Large intestine (tissue), 12 donors: ENCODE data around the gene REG1A. TPM values are rescaled to one million over a fixed set of nuclear protein-coding genes. Genes with fewer than 3 reads are reported as not detected.

Experiments
- DNase-seq, 2 donors: peaks; one replicate each; pipeline versions ENCODE4 v3.0.0 to v3.0.0-alpha.2; 2013
- H3K27ac ChIP-seq: one replicate; pipeline ENCODE4 v1.5.1; 2013; ENCODE audit warnings: low read length
- H3K27me3 ChIP-seq: 2 replicates; pipeline ENCODE4 v1.6.1; 2013; ENCODE audit warnings: low read length; ENCODE audit not compliant: control insufficient read depth, insufficient read depth
- H3K36me3 ChIP-seq: 2 replicates; pipeline ENCODE4 v1.6.1; 2013; ENCODE audit warnings: low read length; ENCODE audit not compliant: control insufficient read depth, insufficient read depth
- H3K4me1 ChIP-seq: one replicate; pipeline ENCODE4 v1.6.1; 2013; ENCODE audit warnings: low read length; ENCODE audit not compliant: control insufficient read depth, insufficient read depth
- H3K4me3 ChIP-seq: one replicate; pipeline ENCODE4 v1.5.1; 2013; ENCODE audit warnings: low read length
- H3K9me3 ChIP-seq: one replicate; pipeline ENCODE4 v1.6.1; 2013; ENCODE audit warnings: mild to moderate bottlenecking, low read depth, low read length, moderate library complexity; ENCODE audit not compliant: control insufficient read depth
- WGBS: methylation state at CpG from one replicate; pipeline ENCODE4 v1.1.5; 2013; ENCODE audit warnings: low lambda C conversion rate; ENCODE audit not compliant: insufficient coverage; 5-methylcytosine and 5-hydroxymethylcytosine counted together
- long read RNA-seq, 11 donors: transcript quantifications; one replicate each; lab custom pipeline, GENCODE V29; 2026
- polyA plus RNA-seq: library from polyadenylated mRNA; unstranded; fragments of 120-200 nt; gene quantifications from one replicate; pipeline ENCODE4 v1.2.1, GENCODE V29; 2013

The REG1A gene
- 2.5 TPM for polyA plus RNA-seq
- long read RNA-seq, donor 1: 0 reads
- long read RNA-seq, donor 2: 0 reads
- long read RNA-seq, donor 3: 0 reads
- long read RNA-seq, donor 4: 0 reads
- long read RNA-seq, donor 5: 0 reads
- long read RNA-seq, donor 6, partial matches to known transcripts: 0 of 1 reads
- long read RNA-seq, donor 6, other reads (novel, unspliced or antisense): 0 of 1 reads
- long read RNA-seq, donor 7: 0 reads
- long read RNA-seq, donor 8, partial matches to known transcripts: 0 of 2 reads
- long read RNA-seq, donor 8, other reads (novel, unspliced or antisense): 0 of 2 reads
- long read RNA-seq, donor 9, partial matches to known transcripts: 0 of 1 reads
- long read RNA-seq, donor 9, other reads (novel, unspliced or antisense): 0 of 1 reads
- long read RNA-seq, donor 10, partial matches to known transcripts: 0 of 1 reads
- long read RNA-seq, donor 10, other reads (novel, unspliced or antisense): 0 of 1 reads
- long read RNA-seq, donor 11: 0 reads

GRCh38 chr2:79120194-79120713, at the start of gene REG1A:
TSS of gene REG1A (plus strand) at chr2:79120488. CDS start at chr2:79120862, 374 bp downstream.
- no peak for DNase-seq
- WGBS: no CpG with 5 or more reads among the region's 6 CpGs
- no peak within 1 kb of the TSS for H3K27ac ChIP-seq

GRCh38 chr2:79071078-79071477, 49.2 kb upstream of the REG1A start:
- H3K4me1 ChIP-seq: no peaks in the 10 kb centered on the region
- no peak overlapping the region for H3K27ac ChIP-seq
- no peak overlapping the region for H3K4me3 ChIP-seq
- no peaks in the 10 kb centered on the region for H3K27me3 ChIP-seq
- no peaks in the 10 kb centered on the region for H3K36me3 ChIP-seq
- no CpG with 5 or more reads among the region's 2 CpGs for WGBS
- DNase-seq: no peak
- H3K9me3 ChIP-seq: no peaks in the 10 kb centered on the region

More at GRCh38 chr2:79120194-79120713, at the start of gene REG1A:
- H3K36me3 ChIP-seq: no peaks in the 10 kb centered on the region
- H3K9me3 ChIP-seq: no peaks in the 10 kb centered on the region
- no peak within 1 kb of the TSS for H3K4me3 ChIP-seq
- H3K27me3 ChIP-seq: no peaks in the 10 kb centered on the region
- H3K4me1 ChIP-seq: peaks cover 5% of the 10 kb centered on the region

- WGBS: no CpG with 5 or more reads among the region's 5 CpGs
- H3K27ac ChIP-seq: no peak overlapping the region
- H3K36me3 ChIP-seq: no peaks in the 10 kb centered on the region
- no peaks in the 10 kb centered on the region for H3K27me3 ChIP-seq
- no peaks in the 10 kb centered on the region for H3K9me3 ChIP-seq
- H3K4me3 ChIP-seq: no peak overlapping the region
- peaks cover 3% of the 10 kb centered on the region for H3K4me1 ChIP-seq
- no peak for DNase-seq
Measured at GRCh38 chr2:79082987-79083386, 37.3 kb upstream of the REG1A start.

- Histone ChIP-seq H3K9me3 (no peaks in the 10 kb centered on the region), H3K27me3 (no peaks in the 10 kb centered on the region), H3K27ac (no peak overlapping the region), H3K4me3 (no peak overlapping the region), H3K36me3 (no peaks in the 10 kb centered on the region), H3K4me1 (peaks cover 3% of the 10 kb centered on the region)
- DNase-seq: peak in 1 of 2 donors; percentile 42
Measured at GRCh38 chr2:79083597-79084251, 36.6 kb upstream of the REG1A start.

GRCh38 chr2:79084495-79085135, 35.7 kb upstream of the REG1A start:
- H3K27ac ChIP-seq: no peak overlapping the region
- no peaks in the 10 kb centered on the region for H3K27me3 ChIP-seq
- no peaks in the 10 kb centered on the region for H3K9me3 ChIP-seq
- H3K36me3 ChIP-seq: no peaks in the 10 kb centered on the region
- H3K4me1 ChIP-seq: peaks cover 3% of the 10 kb centered on the region
- DNase-seq: no peak
- WGBS: no CpG with 5 or more reads among the region's 3 CpGs
- H3K4me3 ChIP-seq: no peak overlapping the region

- Histone ChIP-seq H3K4me3 (no peak overlapping the region), H3K36me3 (no peaks in the 10 kb centered on the region), H3K27ac (no peak overlapping the region), H3K9me3 (no peaks in the 10 kb centered on the region), H3K4me1 (peaks cover 6% of the 10 kb centered on the region), H3K27me3 (no peaks in the 10 kb centered on the region)
- WGBS: no CpG with 5 or more reads among the region's 3 CpGs
- DNase-seq: no peak
Measured at GRCh38 chr2:79085382-79085781, 34.9 kb upstream of the REG1A start.

- Histone ChIP-seq H3K4me3 (no peak overlapping the region), H3K4me1 (peaks cover 7% of the 10 kb centered on the region), H3K9me3 (no peaks in the 10 kb centered on the region), H3K36me3 (no peaks in the 10 kb centered on the region), H3K27ac (no peak overlapping the region), H3K27me3 (no peaks in the 10 kb centered on the region)
- no peak for DNase-seq
- WGBS: no CpG with 5 or more reads among the region's 4 CpGs
Measured at GRCh38 chr2:79086255-79086654, 34.0 kb upstream of the REG1A start.

GRCh38 chr2:79087785-79088364, 32.4 kb upstream of the REG1A start, which contains the start of gene REG1B:
TSS of gene REG1B (minus strand) at chr2:79087993. CDS start at chr2:79087612, 381 bp downstream.
- peaks cover 7% of the 10 kb centered on the region for H3K4me1 ChIP-seq
- no peak within 1 kb of the TSS for H3K4me3 ChIP-seq
- no peak for DNase-seq
- no peaks in the 10 kb centered on the region for H3K9me3 ChIP-seq
- H3K27ac ChIP-seq: no peak within 1 kb of the TSS
- H3K27me3 ChIP-seq: no peaks in the 10 kb centered on the region
- no CpG with 5 or more reads among the region's 2 CpGs for WGBS
- H3K36me3 ChIP-seq: no peaks in the 10 kb centered on the region

GRCh38 chr2:79090693-79091092, 29.6 kb upstream of the REG1A start:
- H3K4me3 ChIP-seq: no peak overlapping the region
- H3K36me3 ChIP-seq: no peaks in the 10 kb centered on the region
- DNase-seq: peak; percentile 37 to 77
- H3K27me3 ChIP-seq: no peaks in the 10 kb centered on the region
- H3K9me3 ChIP-seq: no peaks in the 10 kb centered on the region
- WGBS: no CpG with 5 or more reads among the region's 4 CpGs
- no peak overlapping the region for H3K27ac ChIP-seq
- peaks cover 4% of the 10 kb centered on the region for H3K4me1 ChIP-seq

GRCh38 chr2:79097843-79098242, 22.4 kb upstream of the REG1A start:
- no peaks in the 10 kb centered on the region for H3K36me3 ChIP-seq
- no peak overlapping the region for H3K27ac ChIP-seq
- H3K27me3 ChIP-seq: no peaks in the 10 kb centered on the region
- 100% methylated on average over 1 of the region's 6 CpGs for WGBS
- H3K4me3 ChIP-seq: no peak overlapping the region
- DNase-seq: no peak
- peaks cover 14% of the 10 kb centered on the region for H3K9me3 ChIP-seq
- H3K4me1 ChIP-seq: peaks cover 2% of the 10 kb centered on the region
